ENCODE data around the gene ZNF30. TPM values are rescaled to one million over a fixed set of nuclear protein-coding genes. Genes with fewer than 3 reads are reported as not detected.
"Not testable (repeated sequence)": the region's sequence is repeated elsewhere in the genome, so short reads cannot be mapped to it uniquely, and the experiment has no call there.

Gene ZNF30
- total RNA-seq, 1 donor from 2014 or later = 7.7 TPM

DNA sequence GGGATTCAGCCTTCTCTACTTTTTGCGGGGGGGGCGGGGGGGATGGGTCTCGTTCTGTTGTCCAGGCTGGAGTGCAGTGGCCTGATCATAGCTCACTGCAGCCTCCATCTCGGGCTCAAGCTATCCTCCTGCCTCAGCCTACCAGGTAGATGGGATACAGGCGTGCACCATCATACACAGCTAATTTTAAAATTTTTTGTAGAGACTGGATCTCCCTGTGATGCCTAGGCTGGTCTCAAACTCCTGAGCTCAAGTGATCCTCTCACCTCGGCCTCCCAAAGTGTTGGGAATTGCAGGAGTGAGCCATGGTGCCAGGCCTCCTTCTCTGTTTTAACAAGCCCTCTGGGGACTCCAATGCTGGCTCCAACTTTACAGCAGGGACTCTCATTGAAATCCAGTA lies 37.9 kb downstream of the ZNF30 start:
- Mint-ChIP-seq H3K9me3 (ENCODE audit: low read depth) (peaks cover 32% of the 10 kb centered on the region), H3K36me3 (ENCODE audit: insufficient read depth) (peaks cover 34% of the 10 kb centered on the region), H3K4me3 (ENCODE audit: low read depth) (peak overlapping the region; percentile 70), H3K27ac (no peak overlapping the region), H3K4me1 (ENCODE audit: low read depth) (peaks cover 16% of the 10 kb centered on the region), H3K27me3 (no peaks in the 10 kb centered on the region)
- TF ChIP-seq, protein P1, sequence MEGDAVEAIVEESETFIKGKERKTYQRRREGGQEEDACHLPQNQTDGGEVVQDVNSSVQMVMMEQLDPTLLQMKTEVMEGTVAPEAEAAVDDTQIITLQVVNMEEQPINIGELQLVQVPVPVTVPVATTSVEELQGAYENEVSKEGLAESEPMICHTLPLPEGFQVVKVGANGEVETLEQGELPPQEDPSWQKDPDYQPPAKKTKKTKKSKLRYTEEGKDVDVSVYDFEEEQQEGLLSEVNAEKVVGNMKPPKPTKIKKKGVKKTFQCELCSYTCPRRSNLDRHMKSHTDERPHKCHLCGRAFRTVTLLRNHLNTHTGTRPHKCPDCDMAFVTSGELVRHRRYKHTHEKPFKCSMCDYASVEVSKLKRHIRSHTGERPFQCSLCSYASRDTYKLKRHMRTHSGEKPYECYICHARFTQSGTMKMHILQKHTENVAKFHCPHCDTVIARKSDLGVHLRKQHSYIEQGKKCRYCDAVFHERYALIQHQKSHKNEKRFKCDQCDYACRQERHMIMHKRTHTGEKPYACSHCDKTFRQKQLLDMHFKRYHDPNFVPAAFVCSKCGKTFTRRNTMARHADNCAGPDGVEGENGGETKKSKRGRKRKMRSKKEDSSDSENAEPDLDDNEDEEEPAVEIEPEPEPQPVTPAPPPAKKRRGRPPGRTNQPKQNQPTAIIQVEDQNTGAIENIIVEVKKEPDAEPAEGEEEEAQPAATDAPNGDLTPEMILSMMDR (IDR thresholded peaks at IDR 0.05; ENCODE audit: unreplicated experiment) = no peak
- DNase-seq (ENCODE audit: low spot score, unreplicated experiment) = no peak

GRCh38 chr19:34965505-34965904 lies 38.8 kb downstream of the ZNF30 start:
- peaks cover 26% of the 10 kb centered on the region for H3K9me3 Mint-ChIP-seq (ENCODE audit: low read depth)

GRCh38 chr19:34967551-34967950 lies 40.8 kb downstream of the ZNF30 start:
- peaks cover 8% of the 10 kb centered on the region for H3K36me3 Mint-ChIP-seq (ENCODE audit: insufficient read depth)
- DNase-seq (ENCODE audit: low spot score, unreplicated experiment) = no peak
- peaks cover 14% of the 10 kb centered on the region for H3K9me3 Mint-ChIP-seq (ENCODE audit: low read depth)
- TF ChIP-seq, protein P1 (IDR thresholded peaks at IDR 0.05; ENCODE audit: unreplicated experiment) = no peak
- peaks cover 8% of the 10 kb centered on the region for H3K4me1 Mint-ChIP-seq (ENCODE audit: low read depth)
- H3K27me3 Mint-ChIP-seq = no peaks in the 10 kb centered on the region
- no peak overlapping the region for H3K4me3 Mint-ChIP-seq (ENCODE audit: low read depth)
- no peak overlapping the region for H3K27ac Mint-ChIP-seq

More at GRCh38 chr19:34965505-34965904, 38.8 kb downstream of the ZNF30 start:
- H3K27me3 Mint-ChIP-seq; H3K27ac Mint-ChIP-seq; DNase-seq (ENCODE audit: low spot score, unreplicated experiment): not testable (repeated sequence)
- Mint-ChIP-seq H3K4me3 (ENCODE audit: low read depth) (peak overlapping the region; percentile 70), H3K4me1 (ENCODE audit: low read depth) (peaks cover 16% of the 10 kb centered on the region), H3K36me3 (ENCODE audit: insufficient read depth) (peaks cover 25% of the 10 kb centered on the region)

- DNase-seq (ENCODE audit: low spot score, unreplicated experiment) = no peak
- H3K9me3 Mint-ChIP-seq (ENCODE audit: low read depth) = peaks cover 14% of the 10 kb centered on the region
- H3K36me3 Mint-ChIP-seq (ENCODE audit: insufficient read depth) = peaks cover 4% of the 10 kb centered on the region
- H3K4me1 Mint-ChIP-seq (ENCODE audit: low read depth) = peaks cover 7% of the 10 kb centered on the region
- H3K27ac Mint-ChIP-seq = no peak overlapping the region
- no peak overlapping the region for H3K4me3 Mint-ChIP-seq (ENCODE audit: low read depth)
- TF ChIP-seq, protein P1 (IDR thresholded peaks at IDR 0.05; ENCODE audit: unreplicated experiment) = no peak
- H3K27me3 Mint-ChIP-seq = no peaks in the 10 kb centered on the region
These were observed 43.0 kb downstream of the ZNF30 start for GRCh38 chr19:34969721-34970120.

DNA sequence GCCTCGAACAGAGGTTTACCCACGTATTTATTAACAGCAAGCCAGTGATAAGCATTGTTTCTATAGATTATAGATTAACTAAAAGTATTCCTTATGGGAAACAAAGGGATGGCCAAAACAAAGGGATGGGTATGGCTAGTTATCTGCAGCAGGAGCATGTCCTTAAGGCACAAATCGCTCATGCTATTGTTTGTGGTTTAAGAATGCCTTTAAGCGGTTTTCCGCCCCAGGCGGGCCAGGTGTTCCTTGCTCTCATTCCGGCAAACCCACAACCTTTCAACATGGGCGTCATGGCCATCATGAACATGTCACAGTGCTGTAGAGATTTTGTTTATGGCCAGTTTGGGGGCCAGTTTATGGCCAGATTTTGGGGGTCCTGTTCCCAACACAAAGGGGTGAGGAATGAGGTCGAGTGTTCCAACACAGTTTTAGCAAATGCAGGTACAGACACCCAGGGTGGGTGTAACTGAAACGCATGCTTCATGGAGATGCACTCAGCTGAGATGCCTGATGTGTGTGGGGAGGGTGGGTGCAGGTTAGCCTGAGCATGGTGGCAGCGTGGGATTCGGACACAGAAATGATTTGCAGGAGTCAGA lies 43.6 kb downstream of the ZNF30 start:
- DNase-seq (ENCODE audit: low spot score, unreplicated experiment); H3K4me3 Mint-ChIP-seq (ENCODE audit: low read depth); H3K36me3 Mint-ChIP-seq (ENCODE audit: insufficient read depth); H3K4me1 Mint-ChIP-seq (ENCODE audit: low read depth); H3K27ac Mint-ChIP-seq; H3K27me3 Mint-ChIP-seq: not testable (repeated sequence)
- H3K9me3 Mint-ChIP-seq (ENCODE audit: low read depth) = peaks cover 14% of the 10 kb centered on the region

DNA sequence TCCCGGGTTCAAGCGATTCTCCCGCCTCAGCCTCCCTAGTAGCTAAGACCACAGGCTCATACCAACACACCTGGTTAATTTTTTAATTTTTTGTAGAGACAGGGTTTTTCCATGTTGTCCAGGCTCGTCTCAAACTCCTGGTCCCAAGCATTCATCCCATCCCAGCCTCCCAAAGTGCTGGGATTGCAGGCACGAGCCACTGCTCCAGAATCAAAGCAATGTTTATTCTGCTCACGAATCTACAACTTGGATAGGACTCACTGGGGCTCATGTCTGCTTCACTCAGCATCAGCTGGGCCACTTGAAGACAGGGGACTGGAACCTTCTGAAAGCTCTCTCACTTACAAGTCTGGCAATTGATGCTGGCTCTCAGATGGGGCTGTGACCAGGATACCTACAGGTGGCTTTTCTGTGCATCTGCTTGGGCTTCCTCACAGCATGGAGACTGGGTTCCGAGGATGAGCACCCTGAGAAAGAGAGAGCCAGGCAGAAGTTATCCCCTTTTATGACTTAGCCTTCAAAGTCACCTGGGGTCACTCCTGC lies 45.5 kb downstream of the ZNF30 start:
- no peak overlapping the region for H3K4me3 Mint-ChIP-seq (ENCODE audit: low read depth)
- TF ChIP-seq, protein P1 (IDR thresholded peaks at IDR 0.05; ENCODE audit: unreplicated experiment) = no peak
- H3K27ac Mint-ChIP-seq = no peak overlapping the region
- peaks cover 14% of the 10 kb centered on the region for H3K9me3 Mint-ChIP-seq (ENCODE audit: low read depth)
- peaks cover 10% of the 10 kb centered on the region for H3K4me1 Mint-ChIP-seq (ENCODE audit: low read depth)
- H3K27me3 Mint-ChIP-seq = no peaks in the 10 kb centered on the region
- no peaks in the 10 kb centered on the region for H3K36me3 Mint-ChIP-seq (ENCODE audit: insufficient read depth)
- no peak for DNase-seq (ENCODE audit: low spot score, unreplicated experiment)

Measured in progenitor cell of endocrine pancreas (in vitro differentiated cells).